Measurements from ENCODE around the gene PLXNA2. TPM values are rescaled to one million over a fixed set of nuclear protein-coding genes. Genes with fewer than 3 reads are reported as not detected.

PLXNA2 gene
- total and polyA plus RNA-seq, 2 of the 4 experiments (the other 2 are of a cell fraction), result 0.72 to 1.1 TPM

- Histone ChIP-seq H3K14ac (replicated peaks; ENCODE audit: low read depth, low read length) (peak overlapping the region; percentile 93), H3K4me3 (ENCODE audit: insufficient read depth, low read depth, low read length) (no peak overlapping the region), H3K9me3 (ENCODE audit: control insufficient read depth, insufficient read depth, low read length) (no peaks in the 10 kb centered on the region), H4K5ac (ENCODE audit: low read depth, low read length) (no peak overlapping the region), H4K20me1 (ENCODE audit: insufficient read depth, low read length) (no peaks in the 10 kb centered on the region), H3K27ac (ENCODE audit: insufficient read depth, low read length) (no peak overlapping the region), H4K8ac (ENCODE audit: low read depth in 2 of 2, low read length in 2 of 2) (peak overlapping the region; percentile 46 to 97; a peak in 3 of 4 replicates), H2AFZ (replicated peaks; ENCODE audit: low read length, poor library complexity) (peak overlapping the region; percentile 46), H3K27me3 (ENCODE audit: control insufficient read depth, insufficient read depth, low read length) (no peaks in the 10 kb centered on the region), H3K23ac (ENCODE audit: low read depth, low read length) (peak overlapping the region; percentile 49; the same call in 1 of the 2 replicates), H3K9me1 (ENCODE audit: insufficient read depth, low read length) (peaks cover 50% of the 10 kb centered on the region), H2BK20ac (ENCODE audit: low read depth, low read length) (peak overlapping the region; percentile 96), H3K4me2 (ENCODE audit: low read depth, low read length) (no peak overlapping the region), H3K36me3 (ENCODE audit: control insufficient read depth, insufficient read depth, low read length) (no peaks in the 10 kb centered on the region), H3K56ac (ENCODE audit: extremely low read depth, insufficient read depth, low read length) (no peak overlapping the region; the same call in 1 of the 2 replicates), H2BK15ac (ENCODE audit: low read depth, low read length) (peak overlapping the region; percentile 96), H3K18ac (ENCODE audit: low read depth, low read length) (no peak overlapping the region), H2BK5ac (ENCODE audit: low read depth, low read length, poor library complexity, severe bottlenecking) (peak overlapping the region; percentile 45), H3K9ac (ENCODE audit: low read depth, low read length) (no peak overlapping the region), H2BK120ac (ENCODE audit: low read depth, low read length) (peak overlapping the region; percentile 96), H2AK5ac (ENCODE audit: low read depth, low read length) (peak overlapping the region; percentile 95; the same call in 1 of the 2 replicates), H3K79me1 (ENCODE audit: low read depth in 1 of 2, low read length in 2 of 2) (peaks cover 0 to 62% of the 10 kb centered on the region in 2 experiments; a peak in 3 of 4 replicates), H3K4ac (ENCODE audit: low read depth, low read length) (peak overlapping the region; percentile 94), H4K91ac (ENCODE audit: insufficient read depth, low read depth, low read length) (peak overlapping the region; percentile 91), H2AK9ac (replicated peaks; ENCODE audit: low read depth, low read length, poor library complexity) (peak overlapping the region; percentile 89), H3K4me1 (ENCODE audit: control insufficient read depth, insufficient read depth, low read length) (peaks cover 32% of the 10 kb centered on the region)
- dilution Hi-C loops (cut with HindIII; ENCODE audit: low sequenced_read_pairs, unreplicated experiment), result no loop called here
- ChIA-PET CTCF (interaction anchor here (0.6 to 0.8 kb wide), 3 partner anchors 87 to 196 kb away, joined by 3 to 5 read pairs (median 3); no protein-coding TSS in a partner anchor), POLR2A (ENCODE audit: unreplicated experiment) (interaction anchor here (0.5 to 0.6 kb wide), 2 partner anchors 33 to 74 kb away, joined by 3 to 6 read pairs; no protein-coding TSS in a partner anchor)
- ATAC-seq (ENCODE audit: low read depth) (no peak), DNase-seq (no peak)
- WGBS, 2 experiments (ENCODE audit: extremely low coverage in 2 of 2, insufficient read length in 1 of 2), result no CpG with 5 or more reads among the region's 12 CpGs
- intact Hi-C loops (cut with micrococcal nuclease), result loop anchor here (2.0 kb wide), 1 partner anchor 16 kb away; no protein-coding TSS in a partner anchor
- no TSS peak for BruUV-seq (replicated peaks)
- TF ChIP-seq CEBPB (IDR thresholded peaks at IDR 0.05; ENCODE audit: low read depth, low read length) (no peak), ELK1 (IDR thresholded peaks at IDR 0.05; ENCODE audit: borderline replicate concordance, low read depth, low read length) (no peak), CHD1 (IDR thresholded peaks at IDR 0.05; ENCODE audit: low read depth, low read length) (no peak), MAFK (IDR thresholded peaks at IDR 0.05; ENCODE audit: low read depth, low read length) (no peak), RAD21 (IDR thresholded peaks at IDR 0.05; ENCODE audit: low read length) (no peak), POLR2A (IDR thresholded peaks at IDR 0.05; ENCODE audit: low read depth, low read length) (no peak), FOS (IDR thresholded peaks at IDR 0.05; ENCODE audit: low read depth, low read length) (no peak), RCOR1 (IDR thresholded peaks at IDR 0.05; ENCODE audit: insufficient replicate concordance, low read length) (no peak), MXI1 (IDR thresholded peaks at IDR 0.05; ENCODE audit: borderline replicate concordance, low read depth, low read length) (no peak), USF2 (IDR thresholded peaks at IDR 0.05; ENCODE audit: low read depth, low read length) (no peak), NFE2L2 (IDR thresholded peaks at IDR 0.05; ENCODE audit: low read depth, low read length) (no peak), SMC3 (IDR thresholded peaks at IDR 0.05; ENCODE audit: low read depth, low read length) (no peak), RFX5 (IDR thresholded peaks at IDR 0.05; ENCODE audit: low read depth, low read length) (no peak), BHLHE40 (IDR thresholded peaks at IDR 0.05; ENCODE audit: low read depth, low read length) (no peak), MAZ (IDR thresholded peaks at IDR 0.05; ENCODE audit: borderline replicate concordance, low read depth, low read length) (no peak)
- in situ Hi-C loops (cut with MboI; ENCODE audit: low sequenced_read_pairs), result no loop called here
Observed at GRCh38 chr1:208218237-208219097, 25.7 kb downstream of the PLXNA2 start.
